GM12892 (cell line): ENCODE data around the gene KRT38.

Experiments
- DNase-seq: peaks from one replicate; pipeline ENCODE4 v3.0.0; 2011; ENCODE audit not compliant: insufficient read length
- FAIRE-seq: peaks from 2 replicates; lab custom pipeline; 2011; peaks lifted over from hg19 to GRCh38; lab: Jason Lieb, UNC
- POLR2A ChIP-seq: IDR thresholded peaks from 2 replicates; pipeline ENCODE4 v1.6.1; 2011; ENCODE audit warnings: low read depth, low read length, control low read depth
- POLR2AphosphoS5 ChIP-seq: IDR thresholded peaks from 2 replicates; pipeline ENCODE4 v1.6.1; 2011; ENCODE audit warnings: low read depth, low read length, control low read depth
- TAF1 ChIP-seq: IDR thresholded peaks from 2 replicates; pipeline ENCODE4 v1.6.1; 2011; ENCODE audit warnings: low read depth, mild to moderate bottlenecking, control low read depth, low read length, borderline replicate concordance

The KRT38 gene

GRCh38 chr17:41456204-41456603 is 15.4 kb upstream of the KRT38 start:
- FAIRE-seq (no peak), DNase-seq (no peak)
- TF ChIP-seq TAF1 (no peak), POLR2AphosphoS5 (no peak), POLR2A (no peak)

DNA sequence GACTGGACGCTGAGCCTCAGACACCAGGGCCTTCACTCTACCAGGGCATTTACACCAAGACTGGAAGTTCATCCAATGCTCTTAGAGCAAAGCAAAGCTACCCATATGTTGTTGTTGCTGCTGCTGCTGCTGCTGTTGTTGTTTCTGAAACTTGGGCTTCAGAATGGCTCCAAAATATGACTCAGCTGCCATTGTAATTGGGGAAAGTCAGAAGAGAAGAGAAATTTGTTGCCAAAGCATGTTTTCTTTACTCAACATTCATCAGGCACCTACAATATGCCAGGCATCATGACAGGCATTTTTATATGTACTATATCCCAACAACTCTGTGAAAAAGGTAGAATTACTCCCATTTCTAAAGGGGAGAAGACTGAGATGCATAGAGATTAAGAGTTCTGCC is 14.5 kb upstream of the KRT38 start:
- no peak for DNase-seq
- TF ChIP-seq POLR2A (no peak), TAF1 (no peak), POLR2AphosphoS5 (no peak)
- no peak for FAIRE-seq

- no peak for DNase-seq
- no peak for FAIRE-seq
- no peak for TF ChIP-seq POLR2AphosphoS5
- TF ChIP-seq POLR2A, result no peak
These were observed 12.3 kb upstream of the KRT38 start for GRCh38 chr17:41453066-41453465.

DNA sequence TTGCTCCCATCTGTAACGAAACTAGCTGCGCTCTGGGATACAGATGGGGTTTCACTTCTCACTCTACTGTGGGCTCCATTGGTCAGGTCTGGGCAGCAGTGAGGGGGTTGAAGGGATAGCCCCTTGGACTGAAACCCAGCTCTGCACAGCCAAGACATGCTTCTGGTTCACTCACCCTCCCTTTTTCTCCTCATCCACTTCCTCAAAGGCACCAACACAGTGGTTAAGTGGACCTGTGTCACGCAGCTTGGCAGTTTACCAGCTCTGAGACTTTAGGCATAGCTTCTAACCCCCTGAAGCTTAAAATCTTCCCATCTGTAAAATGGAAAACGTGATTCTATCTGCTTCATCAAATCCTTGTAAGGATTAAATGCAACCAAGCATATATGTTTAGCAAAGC is 11.5 kb upstream of the KRT38 start:
- TF ChIP-seq TAF1 (no peak), POLR2A (no peak), POLR2AphosphoS5 (no peak)
- FAIRE-seq, result no peak
- no peak for DNase-seq

GRCh38 chr17:41451154-41451728 is 10.5 kb upstream of the KRT38 start:
- FAIRE-seq (no peak), DNase-seq (no peak)

DNA sequence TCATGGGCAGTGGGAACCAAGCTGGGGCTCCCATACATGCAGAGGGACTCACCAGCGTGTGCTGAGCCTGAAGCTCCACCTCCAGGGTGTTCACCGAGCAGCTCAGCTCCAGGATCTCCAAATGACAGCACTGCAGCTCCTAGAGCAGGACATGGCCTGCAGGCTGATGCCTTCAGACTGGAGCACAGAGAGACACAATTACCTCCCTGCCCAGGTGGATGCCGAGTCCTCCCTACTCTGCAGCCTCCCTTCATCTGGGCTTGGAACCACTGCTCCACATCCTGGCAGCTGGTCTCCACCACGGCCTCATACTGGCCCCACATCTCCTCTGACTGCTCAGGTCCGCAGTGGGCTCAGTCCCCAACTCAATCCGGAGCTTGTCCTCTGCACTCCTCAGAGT is 8.2 kb upstream of the KRT38 start:
- FAIRE-seq (no peak), DNase-seq (no peak)
- TF ChIP-seq TAF1, result no peak
- TF ChIP-seq POLR2AphosphoS5, result no peak
- TF ChIP-seq POLR2A, result no peak

More at GRCh38 chr17:41451154-41451728, 10.5 kb upstream of the KRT38 start:
- no peak for TF ChIP-seq POLR2AphosphoS5
- TF ChIP-seq POLR2A, result no peak
- TF ChIP-seq TAF1, result no peak

- FAIRE-seq, result no peak
- no peak for DNase-seq
These were observed 7.7 kb upstream of the KRT38 start for GRCh38 chr17:41448506-41448905.

GRCh38 chr17:41446806-41447205 is 6.0 kb upstream of the KRT38 start:
- DNase-seq (no peak), FAIRE-seq (no peak)
- no peak for TF ChIP-seq POLR2A
- TF ChIP-seq TAF1, result no peak
- no peak for TF ChIP-seq POLR2AphosphoS5

More at GRCh38 chr17:41448506-41448905, 7.7 kb upstream of the KRT38 start:
- TF ChIP-seq POLR2AphosphoS5 (no peak), TAF1 (no peak), POLR2A (no peak)

- TF ChIP-seq POLR2AphosphoS5 (no peak), TAF1 (no peak), POLR2A (no peak)
- FAIRE-seq, result no peak
These were observed 3.9 kb upstream of the KRT38 start for GRCh38 chr17:41444640-41445039.

DNA sequence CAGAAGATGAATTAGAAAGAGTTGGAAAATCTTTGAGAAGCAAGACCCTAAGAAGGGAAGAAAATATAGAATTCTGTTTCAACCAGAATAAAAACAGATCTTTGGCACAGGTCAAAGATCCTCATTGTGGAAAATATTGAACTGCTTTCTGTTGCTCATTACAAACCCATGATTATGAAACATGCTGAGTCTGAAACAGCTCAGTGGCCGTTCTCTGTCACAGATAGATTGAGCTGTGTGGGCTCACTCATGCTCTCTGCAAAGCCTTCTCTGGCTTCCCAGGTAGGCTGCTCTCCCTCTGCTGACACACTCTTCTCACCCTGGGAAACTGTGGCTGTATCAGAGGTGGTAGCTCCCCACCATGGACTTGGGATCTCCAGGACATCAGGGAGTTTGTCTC is 3.4 kb upstream of the KRT38 start:
- FAIRE-seq, result no peak
- TF ChIP-seq POLR2A, result no peak
- TF ChIP-seq TAF1, result no peak
- no peak for TF ChIP-seq POLR2AphosphoS5
- DNase-seq, result no peak

More at GRCh38 chr17:41444640-41445039, 3.9 kb upstream of the KRT38 start:
- no peak for DNase-seq

DNA sequence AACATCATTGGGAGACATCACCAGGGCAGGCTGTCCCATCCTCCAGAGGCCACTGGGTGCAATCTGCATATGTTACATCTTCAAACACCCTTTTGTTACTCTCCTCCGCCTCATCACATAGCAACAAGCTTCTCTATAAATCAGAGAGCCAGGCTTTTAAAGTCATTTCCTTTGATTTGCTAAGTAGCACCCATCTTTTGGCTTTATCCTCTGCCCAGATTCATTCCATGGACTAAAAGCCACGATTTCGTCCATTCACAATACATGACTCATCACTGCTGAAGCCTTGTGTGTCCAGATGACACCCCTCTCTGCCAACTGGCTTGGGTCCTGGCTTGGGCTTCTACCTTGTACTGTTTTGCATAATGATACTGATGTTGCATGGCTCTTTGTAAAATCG is 2.0 kb upstream of the KRT38 start:
- FAIRE-seq, result no peak
- DNase-seq, result no peak
- TF ChIP-seq POLR2A, result no peak
- TF ChIP-seq POLR2AphosphoS5, result no peak
- no peak for TF ChIP-seq TAF1

- no peak for FAIRE-seq
- DNase-seq, result no peak
- TF ChIP-seq POLR2AphosphoS5 (no peak), TAF1 (no peak), POLR2A (no peak)
These were observed 1.4 kb downstream of the KRT38 start for GRCh38 chr17:41439375-41439774.

DNA sequence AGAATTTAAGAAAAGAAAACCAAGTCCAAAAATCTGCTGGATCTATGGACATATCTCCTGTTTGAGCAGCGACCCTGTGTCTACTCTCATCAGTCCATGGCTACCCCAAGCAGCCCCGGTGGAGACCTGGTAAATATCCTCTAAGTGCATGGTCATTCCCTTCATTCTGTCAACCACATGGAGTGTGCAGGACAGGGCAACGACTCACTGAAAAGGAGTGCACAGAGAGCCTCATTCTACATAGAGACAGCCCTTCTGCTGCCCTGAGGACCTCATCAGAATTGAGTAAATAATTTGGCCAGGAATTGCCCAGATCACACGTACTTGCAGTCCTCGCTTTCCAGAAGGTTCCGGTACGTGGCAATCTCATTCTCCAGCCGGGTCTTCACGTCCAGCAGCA is 3.0 kb downstream of the KRT38 start:
- FAIRE-seq, result no peak
- TF ChIP-seq TAF1 (no peak), POLR2A (no peak), POLR2AphosphoS5 (no peak)
- DNase-seq, result no peak
